DND-41 (cell line): ENCODE results near the gene TTLL13.

ENCODE experiments used
- ATAC-seq: fragments of 200-7000 bp; cut with Tn5 transposase; 3 replicates; pipeline ENCODE4 v1.9.1; 2021; ENCODE audit warnings: low read depth; ENCODE audit not compliant: insufficient read depth
- DNase-seq: peaks from one replicate; pipeline ENCODE4 v3.0.0-alpha.2; 2020
- H2AFZ ChIP-seq: 2 replicates; pipeline ENCODE4 v1.6.0; 2012; ENCODE audit warnings: low read depth, low read length
- H3K27ac ChIP-seq: 2 replicates; pipeline ENCODE4 v1.5.1; 2012; ENCODE audit warnings: low read length, inconsistent platforms
- H3K27me3 ChIP-seq: fragments of 200-600 bp; sonication (generic); 2 replicates; pipeline ENCODE4 v1.6.0; 2012; ENCODE audit warnings: low read length, mild to moderate bottlenecking, inconsistent platforms; ENCODE audit not compliant: insufficient read depth, poor library complexity
- H3K36me3 ChIP-seq: 2 replicates; pipeline ENCODE4 v1.5.1; 2012; ENCODE audit warnings: low read length, inconsistent platforms; ENCODE audit not compliant: insufficient read depth
- H3K4me1 ChIP-seq: 2 replicates; pipeline ENCODE4 v1.5.1; 2012; ENCODE audit warnings: mild to moderate bottlenecking, low read length; ENCODE audit not compliant: insufficient read depth
- H3K4me2 ChIP-seq: 2 replicates; pipeline ENCODE4 v1.6.0; 2012; ENCODE audit warnings: mild to moderate bottlenecking, moderate library complexity, low read length, inconsistent platforms; ENCODE audit not compliant: insufficient read depth
- H3K4me3 ChIP-seq, 2 experiments: fragments of 200-600 bp in 1 of 2; shearing (Covaris generic) in 1 of 2; 2 replicates each; pipeline ENCODE4 v1.5.1; 2012 to 2016; ENCODE audit warnings: inconsistent platforms in 2 of 2, low read length in 2 of 2, mild to moderate bottlenecking in 2 of 2, low read depth in 1 of 2, moderate library complexity in 1 of 2
- H3K79me2 ChIP-seq: 2 replicates; pipeline ENCODE4 v1.6.0; 2012; ENCODE audit warnings: low read length, inconsistent platforms; ENCODE audit not compliant: insufficient read depth
- H3K9ac ChIP-seq: 2 replicates; pipeline ENCODE4 v1.6.0; 2012; ENCODE audit warnings: low read depth, mild to moderate bottlenecking, inconsistent platforms, low read length, moderate library complexity
- H3K9me3 ChIP-seq: 2 replicates; pipeline ENCODE4 v1.5.1; 2012; ENCODE audit warnings: low read length, moderate library complexity, mild to moderate bottlenecking, inconsistent platforms; ENCODE audit not compliant: insufficient read depth, severe bottlenecking
- H4K20me1 ChIP-seq: 2 replicates; pipeline ENCODE4 v1.6.0; 2012; ENCODE audit warnings: low read length; ENCODE audit not compliant: insufficient read depth
- CTCF ChIP-seq: IDR thresholded peaks from 2 replicates; pipeline ENCODE4 v1.5.1; 2012; ENCODE audit warnings: borderline replicate concordance, low read length, moderate library complexity, mild to moderate bottlenecking; ENCODE audit not compliant: poor library complexity, severe bottlenecking; ENCODE audit errors: extremely low read depth
- EZH2 ChIP-seq: IDR thresholded peaks from 3 replicates; pipeline ENCODE4 v1.6.1; 2012; ENCODE audit warnings: borderline replicate concordance, low read depth, mild to moderate bottlenecking, moderate library complexity, low read length, inconsistent platforms; ENCODE audit not compliant: severe bottlenecking

Gene TTLL13

DNA sequence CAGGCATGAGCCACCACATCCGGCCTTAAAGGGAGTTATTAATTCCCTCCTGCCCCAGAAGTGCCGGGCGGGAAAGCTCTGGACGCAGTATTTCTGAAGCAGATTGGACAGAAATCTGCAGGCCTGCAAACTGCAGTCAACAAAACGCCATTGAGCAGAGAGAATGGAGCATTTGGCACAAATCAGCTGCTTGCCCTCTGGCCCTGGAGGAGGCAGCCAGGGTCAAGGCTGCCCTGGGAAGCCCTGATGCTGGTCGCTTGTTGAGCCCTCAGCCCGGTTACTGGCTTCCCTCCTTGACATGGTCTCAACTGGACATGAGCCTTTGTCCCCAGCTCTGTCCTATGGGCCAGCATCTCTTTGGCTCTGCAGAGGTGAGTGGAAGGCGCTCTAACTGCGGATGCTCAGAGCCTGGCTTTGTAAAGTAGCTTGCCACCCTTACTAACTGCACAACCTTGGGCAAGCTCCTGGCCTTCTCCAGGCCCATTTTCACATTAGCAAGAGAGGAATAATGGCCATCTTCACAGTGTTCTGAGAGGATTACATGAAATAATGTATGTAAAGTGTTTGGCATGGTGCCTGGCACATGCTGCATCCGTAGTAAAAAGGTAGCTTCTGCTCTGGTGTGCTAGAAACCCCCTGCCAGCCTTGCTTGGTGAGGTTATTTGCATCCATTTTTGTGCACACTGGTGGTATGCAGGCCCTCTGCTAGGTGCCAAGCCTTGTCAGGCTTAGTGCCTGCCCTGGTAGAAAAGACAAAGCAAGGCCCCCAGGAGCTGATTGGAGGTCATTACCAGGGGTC, 44.1 kb upstream of the TTLL13 start:
- H3K79me2 ChIP-seq = no peaks in the 10 kb centered on the region
- ATAC-seq (no peak), DNase-seq (no peak)
- no peak overlapping the region for H3K4me3 ChIP-seq
- no peaks in the 10 kb centered on the region for H3K36me3 ChIP-seq
- peaks cover 9% of the 10 kb centered on the region for H3K27me3 ChIP-seq
- peaks cover 16% of the 10 kb centered on the region for H3K4me1 ChIP-seq
- H3K27ac ChIP-seq = no peak overlapping the region
- no peak overlapping the region for H3K9ac ChIP-seq
- no peaks in the 10 kb centered on the region for H4K20me1 ChIP-seq
- no peak overlapping the region for H3K4me2 ChIP-seq
- H2AFZ ChIP-seq = no peak overlapping the region
- no peaks in the 10 kb centered on the region for H3K9me3 ChIP-seq
- TF ChIP-seq EZH2 = no peak
- TF ChIP-seq CTCF = no peak

GRCh38 chr15:90205886-90206285, 43.5 kb upstream of the TTLL13 start:
- Histone ChIP-seq H3K4me1 (peaks cover 11% of the 10 kb centered on the region), H3K9ac (no peak overlapping the region), H3K27ac (no peak overlapping the region), H4K20me1 (no peaks in the 10 kb centered on the region), H3K4me3 (no peak overlapping the region), H3K79me2 (no peaks in the 10 kb centered on the region), H3K4me2 (no peak overlapping the region), H2AFZ (no peak overlapping the region), H3K27me3 (peaks cover 9% of the 10 kb centered on the region), H3K36me3 (no peaks in the 10 kb centered on the region), H3K9me3 (no peaks in the 10 kb centered on the region)
- ATAC-seq (no peak), DNase-seq (no peak)
- no peak for TF ChIP-seq EZH2
- no peak for TF ChIP-seq CTCF

- peaks cover 1% of the 10 kb centered on the region for H3K4me1 ChIP-seq
- H3K27me3 ChIP-seq = peaks cover 2% of the 10 kb centered on the region
- H3K27ac ChIP-seq = no peak overlapping the region
- DNase-seq (no peak), ATAC-seq (no peak)
- TF ChIP-seq EZH2 = no peak
- TF ChIP-seq CTCF = no peak
- H4K20me1 ChIP-seq = no peaks in the 10 kb centered on the region
- H3K79me2 ChIP-seq = no peaks in the 10 kb centered on the region
- H2AFZ ChIP-seq = no peak overlapping the region
- H3K4me2 ChIP-seq = no peak overlapping the region
- no peaks in the 10 kb centered on the region for H3K9me3 ChIP-seq
- no peak overlapping the region for H3K4me3 ChIP-seq
- H3K36me3 ChIP-seq = no peaks in the 10 kb centered on the region
- no peak overlapping the region for H3K9ac ChIP-seq
Observed at GRCh38 chr15:90207252-90207651, 42.1 kb upstream of the TTLL13 start.
